H9 (cell line): ENCODE data around the gene FN1. TPM values are rescaled to one million over a fixed set of nuclear protein-coding genes. Genes with fewer than 3 reads are reported as not detected.

ENCODE experiments used
- DNase-seq: peaks from one replicate; pipeline ENCODE4 v3.0.0-alpha.2; 2017
- H2AFZ ChIP-seq: one replicate; pipeline ENCODE4 v1.6.1; 2013; ENCODE audit warnings: mild to moderate bottlenecking, low read length, control low read depth, moderate library complexity
- H2AK5ac ChIP-seq: 2 replicates; pipeline ENCODE4 v1.6.1; 2013; ENCODE audit warnings: low read length, control low read depth, mixed read lengths; ENCODE audit not compliant: insufficient read length
- H2BK120ac ChIP-seq: one replicate; pipeline ENCODE4 v1.6.1; 2013; ENCODE audit warnings: low read depth, mild to moderate bottlenecking, low read length, control low read depth, inconsistent platforms; ENCODE audit not compliant: poor library complexity, severe bottlenecking
- H2BK12ac ChIP-seq: 2 replicates; pipeline ENCODE4 v1.6.1; 2013; ENCODE audit warnings: low read length, control low read depth, mixed read lengths, low read depth; ENCODE audit not compliant: insufficient read length
- H2BK15ac ChIP-seq: 2 replicates; pipeline ENCODE4 v1.6.1; 2013; ENCODE audit warnings: low read depth, low read length, control low read depth
- H2BK20ac ChIP-seq: one replicate; pipeline ENCODE4 v1.6.1; 2013; ENCODE audit warnings: low read depth, mild to moderate bottlenecking, low read length, control low read depth, inconsistent platforms; ENCODE audit not compliant: poor library complexity, severe bottlenecking
- H2BK5ac ChIP-seq: 2 replicates; pipeline ENCODE4 v1.6.1; 2013; ENCODE audit warnings: low read length, control low read depth, mixed read lengths; ENCODE audit not compliant: insufficient read length
- H3K14ac ChIP-seq: 2 replicates; pipeline ENCODE4 v1.6.1; 2013; ENCODE audit warnings: low read length, control low read depth; ENCODE audit not compliant: insufficient read depth
- H3K18ac ChIP-seq: 2 replicates; pipeline ENCODE4 v1.6.1; 2013; ENCODE audit warnings: low read depth, mild to moderate bottlenecking, mixed read lengths, low read length, control low read depth; ENCODE audit not compliant: insufficient read length
- H3K23ac ChIP-seq: 2 replicates; pipeline ENCODE4 v1.6.1; 2013; ENCODE audit warnings: low read length, control low read depth, mixed read lengths, low read depth; ENCODE audit not compliant: insufficient read length
- H3K23me2 ChIP-seq: 2 replicates; pipeline ENCODE4 v1.6.1; 2013; ENCODE audit warnings: low read depth, mild to moderate bottlenecking, mixed read lengths, low read length, control low read depth; ENCODE audit not compliant: insufficient read length, poor library complexity, severe bottlenecking
- H3K27ac ChIP-seq: 2 replicates; pipeline ENCODE4 v1.5.1; 2013; ENCODE audit warnings: low read length, control low read depth, mixed read lengths, low read depth; ENCODE audit not compliant: insufficient read length
- H3K27me3 ChIP-seq: 2 replicates; pipeline ENCODE4 v1.6.1; 2013; ENCODE audit warnings: low read length, control low read depth, inconsistent platforms; ENCODE audit not compliant: insufficient read depth
- H3K4ac ChIP-seq: 2 replicates; pipeline ENCODE4 v1.6.1; 2013; ENCODE audit warnings: low read depth, mild to moderate bottlenecking, control low read depth, inconsistent platforms, low read length, moderate library complexity
- H3K4me1 ChIP-seq: 2 replicates; pipeline ENCODE4 v1.6.1; 2013; ENCODE audit warnings: low read length, control low read depth, inconsistent platforms; ENCODE audit not compliant: insufficient read depth
- H3K4me2 ChIP-seq: 2 replicates; pipeline ENCODE4 v1.6.1; 2013; ENCODE audit warnings: low read length, control low read depth, mixed read lengths; ENCODE audit not compliant: insufficient read length, insufficient read depth
- H3K56ac ChIP-seq: 2 replicates; pipeline ENCODE4 v1.6.1; 2013; ENCODE audit warnings: low read depth, mild to moderate bottlenecking, mixed read lengths, low read length, control low read depth; ENCODE audit not compliant: insufficient read length
- H3K79me1 ChIP-seq: 2 replicates; pipeline ENCODE4 v1.6.1; 2013; ENCODE audit warnings: low read depth, mild to moderate bottlenecking, moderate library complexity, low read length, control low read depth, inconsistent platforms; ENCODE audit not compliant: insufficient read depth, poor library complexity, severe bottlenecking
- H3K79me2 ChIP-seq: 2 replicates; pipeline ENCODE4 v1.6.1; 2013; ENCODE audit warnings: low read length, control low read depth, inconsistent platforms; ENCODE audit not compliant: insufficient read depth
- H3K9ac ChIP-seq: 2 replicates; pipeline ENCODE4 v1.6.1; 2013; ENCODE audit warnings: low read length, control low read depth, mixed read lengths; ENCODE audit not compliant: insufficient read length; ENCODE audit errors: extremely low read depth
- H3K9me3 ChIP-seq: one replicate; pipeline ENCODE4 v1.6.1; 2013; ENCODE audit warnings: low read depth, low read length, inconsistent platforms; ENCODE audit not compliant: control insufficient read depth
- H3T11ph ChIP-seq: one replicate; pipeline ENCODE4 v1.6.1; 2013; ENCODE audit warnings: mild to moderate bottlenecking, low read length, control low read depth, inconsistent platforms
- H4K20me1 ChIP-seq: one replicate; pipeline ENCODE4 v1.6.1; 2013; ENCODE audit not compliant: control insufficient read depth, insufficient read length, insufficient read depth
- H4K5ac ChIP-seq: 2 replicates; pipeline ENCODE4 v1.6.1; 2013; ENCODE audit warnings: low read depth, mild to moderate bottlenecking, mixed read lengths, low read length, control low read depth; ENCODE audit not compliant: insufficient read length
- H4K8ac ChIP-seq: replicated peaks from 2 replicates; pipeline ENCODE4 v1.6.1; 2013; ENCODE audit warnings: low read length, control low read depth, mixed read lengths, low read depth; ENCODE audit not compliant: insufficient read length
- H4K91ac ChIP-seq: 2 replicates; pipeline ENCODE4 v1.6.1; 2013; ENCODE audit warnings: low read depth, mild to moderate bottlenecking, moderate library complexity, mixed read lengths, low read length, control low read depth; ENCODE audit not compliant: insufficient read length
- H3K27ac Mint-ChIP-seq, 3 experiments: 2 replicates in 2 of 3; 3 replicates in 1 of 3; pipeline ENCODE4 v1.8.0; 2020 to 2021; ENCODE audit warnings: mixed read lengths in 3 of 3, mild to moderate bottlenecking in 1 of 3, moderate library complexity in 1 of 3
- H3K27me3 Mint-ChIP-seq: 2 replicates; pipeline ENCODE4 v1.8.0; 2021; ENCODE audit warnings: low read depth, mild to moderate bottlenecking, moderate library complexity, mixed read lengths
- H3K36me3 Mint-ChIP-seq, 3 experiments: 2 replicates in 2 of 3; 3 replicates in 1 of 3; pipeline ENCODE4 v1.8.0; 2020 to 2021; ENCODE audit warnings: low read depth in 3 of 3, mixed read lengths in 3 of 3; ENCODE audit not compliant: insufficient read depth in 1 of 3
- H3K4me1 Mint-ChIP-seq, 2 experiments: 2 replicates each; pipeline ENCODE4 v1.8.0; 2020; ENCODE audit warnings: mixed read lengths in 2 of 2
- H3K4me3 Mint-ChIP-seq, 2 experiments: 2 replicates in 1 of 2; 3 replicates in 1 of 2; pipeline ENCODE4 v1.8.0; 2020 to 2021; ENCODE audit warnings: mild to moderate bottlenecking in 2 of 2, mixed read lengths in 2 of 2, moderate library complexity in 1 of 2
- H3K9me3 Mint-ChIP-seq, 2 experiments: 2 replicates in 1 of 2; 3 replicates in 1 of 2; pipeline ENCODE4 v1.8.0; 2020; ENCODE audit warnings: mild to moderate bottlenecking in 2 of 2, mixed read lengths in 2 of 2, moderate library complexity in 1 of 2
- CTCF ChIP-seq: fragments of 200-600 bp; sonication (generic); conservative IDR thresholded peaks from 3 replicates; pipeline ENCODE4 v1.8.0; 2021; ENCODE audit warnings: antibody characterized with exemption, mild to moderate bottlenecking
- WGBS: extraction: QIAGEN DNeasy Blood & Tissue Kit; methylation state at CpG from one replicate; pipeline ENCODE4 v1.1.7; 2013; ENCODE audit warnings: missing lambda C conversion rate, low lambda C conversion rate, mixed read lengths; ENCODE audit not compliant: insufficient read length; ENCODE audit errors: extremely low coverage; 5-methylcytosine and 5-hydroxymethylcytosine counted together
- total RNA-seq: library from RNA; stranded (reverse); gene quantifications from 2 replicates; pipeline ENCODE4 v1.2.1, GENCODE V29; 2021

FN1 gene
- total RNA-seq, 1 experiment from 2014 or later: 56.0 TPM

GRCh38 chr2:215367662-215368492, 68.0 kb downstream of the FN1 start:
- no peak overlapping the region for H3K4me2 ChIP-seq
- Mint-ChIP-seq H3K36me3 (peaks cover 17 to 52% (median 38%) of the 10 kb centered on the region in 3 experiments), H3K4me3 (no peak overlapping the region), H3K27ac (no peak overlapping the region), H3K4me1 (no peaks in the 10 kb centered on the region), H3K27me3 (no peaks in the 10 kb centered on the region), H3K9me3 (no peaks in the 10 kb centered on the region)
- no peak overlapping the region for H2AK5ac ChIP-seq
- no peak overlapping the region for H4K8ac ChIP-seq
- no peaks in the 10 kb centered on the region for H3K9me3 ChIP-seq
- no peak for DNase-seq
- H3K79me1 ChIP-seq: no peaks in the 10 kb centered on the region
- no peak overlapping the region for H3K4ac ChIP-seq
- no peak overlapping the region for H2AFZ ChIP-seq
- no CpG with 5 or more reads among the region's 11 CpGs for WGBS
- no peak for TF ChIP-seq CTCF
- no peak overlapping the region for H3K18ac ChIP-seq
- H3T11ph ChIP-seq: no peak overlapping the region
- H3K23ac ChIP-seq: no peak overlapping the region
- no peak overlapping the region for H2BK5ac ChIP-seq
- H3K56ac ChIP-seq: no peak overlapping the region
- H3K9ac ChIP-seq: no peak overlapping the region
- no peak overlapping the region for H3K14ac ChIP-seq
- no peaks in the 10 kb centered on the region for H4K20me1 ChIP-seq
- H2BK15ac ChIP-seq: no peak overlapping the region
- no peaks in the 10 kb centered on the region for H3K4me1 ChIP-seq
- no peaks in the 10 kb centered on the region for H3K79me2 ChIP-seq
- no peak overlapping the region for H4K91ac ChIP-seq
- H2BK20ac ChIP-seq: no peak overlapping the region
- H3K23me2 ChIP-seq: no peaks in the 10 kb centered on the region
- no peak overlapping the region for H3K27ac ChIP-seq
- no peak overlapping the region for H2BK12ac ChIP-seq
- H3K27me3 ChIP-seq: no peaks in the 10 kb centered on the region
- H2BK120ac ChIP-seq: no peak overlapping the region
- H4K5ac ChIP-seq: no peak overlapping the region
